GM12878 (cell line): ENCODE measurements around the gene ISM1. TPM values are rescaled to one million over a fixed set of nuclear protein-coding genes. Genes with fewer than 3 reads are reported as not detected.

ENCODE experiments used
- ATAC-seq: fragments of 200-7000 bp; cut with Tn5 transposase; 3 replicates; pipeline ENCODE4 v1.9.1; 2020; ENCODE audit warnings: mild to moderate bottlenecking, moderate library complexity
- BruUV-seq: library from RNA; stranded (reverse); fragments of 400-500 nt; replicated peaks from 2 replicates; lab custom pipeline; 2021; lab: Mats Ljungman, UMichigan
- CTCF ChIA-PET: fragments of 300-600 bp; sonication (Branson Sonifier 250); formaldehyde crosslinking; extraction: SDS; loops from one replicate; lab custom pipeline; 2021; ENCODE audit warnings: inconsistent platforms; lab: Yijun Ruan, JAX
- POLR2A ChIA-PET: fragments of 350-600 bp; formaldehyde crosslinking; extraction: SDS; loops from one replicate; lab custom pipeline; 2021; ENCODE audit warnings: inconsistent platforms; lab: Charles Lee
- RAD21 ChIA-PET: fragments of 300-600 bp; sonication (Branson Sonifier 250); formaldehyde crosslinking; loops from one replicate; lab custom pipeline; 2023; ENCODE audit warnings: antibody characterized with exemption; ENCODE audit not compliant: unreplicated experiment; lab: Charles Lee
- SMC1A ChIA-PET: fragments of 300-600 bp; sonication (Branson Sonifier 250); formaldehyde crosslinking; loops from one replicate; lab custom pipeline; 2023; ENCODE audit not compliant: unreplicated experiment, uncharacterized antibody; lab: Charles Lee
- DNase-seq: peaks from one replicate; pipeline ENCODE4 v3.0.0-alpha.2; 2011; ENCODE audit warnings: low read depth, low spot score
- FAIRE-seq: peaks from 3 replicates; lab custom pipeline; 2011; peaks lifted over from hg19 to GRCh38; lab: Jason Lieb, UNC
- H2AFZ ChIP-seq: 2 replicates; pipeline ENCODE4 v1.6.0; 2011; ENCODE audit warnings: low read depth, low read length, control low read depth; ENCODE audit not compliant: control insufficient read depth
- H3K27ac ChIP-seq: 2 replicates; pipeline ENCODE4 v1.5.1; 2011; ENCODE audit warnings: control low read depth; ENCODE audit not compliant: control insufficient read depth, insufficient read depth
- H3K27me3 ChIP-seq, 2 experiments: replicated peaks in 1 of 2; 2 replicates each; pipeline versions ENCODE4 v1.6.0 to v1.6.1; 2011; ENCODE audit warnings: low read length in 1 of 2; ENCODE audit not compliant: control insufficient read depth in 2 of 2, insufficient read depth in 2 of 2
- H3K36me3 ChIP-seq, 2 experiments: 2 replicates each; pipeline ENCODE4 v1.5.1; 2011; ENCODE audit warnings: low read length in 1 of 2; ENCODE audit not compliant: control insufficient read depth in 2 of 2, insufficient read depth in 2 of 2
- H3K4me1 ChIP-seq: 2 replicates; pipeline ENCODE4 v1.6.1; 2011; ENCODE audit warnings: mild to moderate bottlenecking, low read length, moderate library complexity, mixed read lengths; ENCODE audit not compliant: control insufficient read depth, insufficient read depth
- H3K4me2 ChIP-seq: 2 replicates; pipeline ENCODE4 v1.6.0; 2011; ENCODE audit warnings: control low read depth; ENCODE audit not compliant: control insufficient read depth, insufficient read depth
- H3K4me3 ChIP-seq: fragments of 200-600 bp; sonication (generic); 2 replicates; pipeline ENCODE4 v1.5.1; 2016
- H3K79me2 ChIP-seq: 2 replicates; pipeline ENCODE4 v1.6.0; 2011; ENCODE audit warnings: low read length; ENCODE audit not compliant: control insufficient read depth, insufficient read depth
- H3K9ac ChIP-seq: 2 replicates; pipeline ENCODE4 v1.8.0; 2011; ENCODE audit warnings: low read length, control low read depth, mixed read lengths; ENCODE audit not compliant: control insufficient read depth, insufficient read depth
- H3K9me3 ChIP-seq: replicated peaks from 3 replicates; pipeline ENCODE4 v1.5.1; 2011; ENCODE audit warnings: mild to moderate bottlenecking, low read length; ENCODE audit not compliant: control insufficient read depth, insufficient read depth
- H4K20me1 ChIP-seq: 2 replicates; pipeline ENCODE4 v1.6.0; 2011; ENCODE audit not compliant: control insufficient read depth, insufficient read depth
- BHLHE40 ChIP-seq, 2 experiments: fragments of 450-650 bp in 1 of 2; IDR thresholded peaks; 2 replicates each; pipeline ENCODE4 v1.6.1; 2011 to 2017; ENCODE audit warnings: low read depth in 2 of 2, borderline replicate concordance in 1 of 2, improper control_type of control experiment in 1 of 2, low read length in 1 of 2, mild to moderate bottlenecking in 1 of 2
- CHD1 ChIP-seq: IDR thresholded peaks from 2 replicates; pipeline ENCODE4 v1.6.1; 2012; ENCODE audit warnings: low read depth, low read length, improper control_type of control experiment
- CREB1 ChIP-seq: IDR thresholded peaks from 2 replicates; pipeline ENCODE4 v1.6.1; 2012; ENCODE audit warnings: low read depth, mild to moderate bottlenecking, inconsistent platforms
- NR2F1 ChIP-seq: fragments of 450-650 bp; conservative IDR thresholded peaks from 2 replicates; pipeline ENCODE4 v1.6.1; 2017; ENCODE audit warnings: mild to moderate bottlenecking
- POLR2A ChIP-seq: IDR thresholded peaks from 2 replicates; pipeline ENCODE4 v1.6.1; 2011; ENCODE audit warnings: low read depth, mild to moderate bottlenecking, low read length
- RCOR1 ChIP-seq: conservative IDR thresholded peaks from 2 replicates; pipeline ENCODE4 v1.6.1; 2012; ENCODE audit warnings: low read depth, low read length, improper control_type of control experiment
- SPI1 ChIP-seq: IDR thresholded peaks from 2 replicates; pipeline ENCODE4 v1.6.1; 2011; ENCODE audit warnings: low read depth, mild to moderate bottlenecking, low read length, moderate library complexity, borderline replicate concordance; ENCODE audit not compliant: insufficient read depth
- WGBS: methylation state at CpG from one replicate; pipeline ENCODE4 v1.1.6; 2016; ENCODE audit warnings: low lambda C conversion rate; ENCODE audit not compliant: insufficient replicate concordance, insufficient coverage; ENCODE audit errors: missing lambda C conversion rate; 5-methylcytosine and 5-hydroxymethylcytosine counted together
- in situ Hi-C: fragments of 300-500 bp; cut with MboI; formaldehyde crosslinking; loops from 9 replicates; pipeline ENCODE4 v1.14.3; 2018; ENCODE audit warnings: mixed read lengths
- intact Hi-C: fragments of 100-400 bp; cut with micrococcal nuclease; formaldehyde crosslinking; loops from one replicate; pipeline ENCODE4 v1.14.2; 2022; ENCODE audit not compliant: unreplicated experiment
- polyA plus RNA-seq, 11 experiments: library from polyadenylated mRNA; depleted of rRNA in 4 of 11; unstranded in 6 of 11; stranded (reverse) in 5 of 11; fragments of >200 nt; fragmentation: Nextera tagmentation in 4 of 11; fragmentation: Illumina TruSeq in 1 of 11; extraction: Ambion mirVana in 4 of 11; extraction: Trizol in 1 of 11; gene quantifications; 1 replicate in 1 of 11; 2 replicates in 10 of 11; pipeline versions ENCODE4 v1.2.1 to v1.2.3, GENCODE V29; 2011 to 2016; ENCODE audit warnings: inconsistent platforms in 2 of 11, missing spikeins in 2 of 11, low read depth in 1 of 11
- total RNA-seq, 4 experiments: library from RNA; depleted of rRNA in 3 of 4; stranded (reverse); fragments of >200 nt in 3 of 4; fragmentation: Illumina TruSeq in 1 of 4; extraction: Trizol in 1 of 4; gene quantifications; 2 replicates each; pipeline versions ENCODE4 v1.2.1 to v1.2.3, GENCODE V29; 2013 to 2021
- TF ChIP-seq, protein P1 (sequence below): IDR thresholded peaks from 2 replicates; pipeline ENCODE4 v1.6.1; 2011; ENCODE audit warnings: borderline replicate concordance, low read depth, mild to moderate bottlenecking, moderate library complexity, low read length; ENCODE audit not compliant: insufficient read depth, poor library complexity, severe bottlenecking
- TF ChIP-seq, protein P2 (sequence below): fragments of 450-650 bp; IDR thresholded peaks from 2 replicates; pipeline ENCODE4 v1.6.1; 2017; ENCODE audit warnings: low read depth, mild to moderate bottlenecking, moderate library complexity
- TF ChIP-seq, protein P3 (sequence below): IDR thresholded peaks from 2 replicates; pipeline ENCODE4 v1.6.1; 2011; ENCODE audit warnings: borderline replicate concordance, low read depth, mild to moderate bottlenecking, moderate library complexity, mixed read lengths, low read length; ENCODE audit not compliant: insufficient read depth; ENCODE audit errors: extremely low read length
- TF ChIP-seq, protein P4 (sequence below): IDR thresholded peaks from 2 replicates; pipeline ENCODE4 v1.6.1; 2011; ENCODE audit warnings: mild to moderate bottlenecking, low read depth, low read length, moderate library complexity; ENCODE audit not compliant: insufficient replicate concordance

The ISM1 gene
- total and polyA plus RNA-seq, 10 of the 15 experiments (the other 5 are each of a cell fraction or from before 2014, with no cell fraction given): 0.01 to 0.03 TPM; not detected in 8

DNA sequence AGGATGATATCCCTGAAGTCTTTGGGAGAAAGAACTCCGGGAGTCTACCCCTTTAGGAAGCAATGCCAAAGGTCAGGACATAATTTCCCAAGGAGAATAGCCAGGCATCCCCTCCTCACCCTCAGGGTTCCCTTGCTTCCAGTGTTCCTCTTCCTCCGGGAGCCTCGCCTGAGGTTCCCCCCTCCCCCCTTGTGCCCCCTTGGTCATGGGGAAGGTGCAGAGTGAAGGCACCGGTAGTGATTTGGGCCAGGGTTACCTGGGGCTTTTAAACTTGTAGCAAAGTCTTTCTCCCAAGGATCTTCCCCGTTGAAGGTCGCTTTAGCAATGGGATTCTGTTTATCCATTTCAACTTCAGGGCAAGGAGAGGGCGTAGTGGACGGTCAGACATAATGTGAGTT lies 1.2 kb downstream of the ISM1 start (continued):
- TF ChIP-seq, protein P1, sequence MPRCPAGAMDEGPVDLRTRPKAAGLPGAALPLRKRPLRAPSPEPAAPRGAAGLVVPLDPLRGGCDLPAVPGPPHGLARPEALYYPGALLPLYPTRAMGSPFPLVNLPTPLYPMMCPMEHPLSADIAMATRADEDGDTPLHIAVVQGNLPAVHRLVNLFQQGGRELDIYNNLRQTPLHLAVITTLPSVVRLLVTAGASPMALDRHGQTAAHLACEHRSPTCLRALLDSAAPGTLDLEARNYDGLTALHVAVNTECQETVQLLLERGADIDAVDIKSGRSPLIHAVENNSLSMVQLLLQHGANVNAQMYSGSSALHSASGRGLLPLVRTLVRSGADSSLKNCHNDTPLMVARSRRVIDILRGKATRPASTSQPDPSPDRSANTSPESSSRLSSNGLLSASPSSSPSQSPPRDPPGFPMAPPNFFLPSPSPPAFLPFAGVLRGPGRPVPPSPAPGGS: no peak
- TF ChIP-seq BHLHE40 (IDR thresholded peaks at IDR 0.05; ENCODE audit: borderline replicate concordance in 1 of 2, low read depth in 2 of 2, low read length in 1 of 2): no peak
- TF ChIP-seq, protein P2, sequence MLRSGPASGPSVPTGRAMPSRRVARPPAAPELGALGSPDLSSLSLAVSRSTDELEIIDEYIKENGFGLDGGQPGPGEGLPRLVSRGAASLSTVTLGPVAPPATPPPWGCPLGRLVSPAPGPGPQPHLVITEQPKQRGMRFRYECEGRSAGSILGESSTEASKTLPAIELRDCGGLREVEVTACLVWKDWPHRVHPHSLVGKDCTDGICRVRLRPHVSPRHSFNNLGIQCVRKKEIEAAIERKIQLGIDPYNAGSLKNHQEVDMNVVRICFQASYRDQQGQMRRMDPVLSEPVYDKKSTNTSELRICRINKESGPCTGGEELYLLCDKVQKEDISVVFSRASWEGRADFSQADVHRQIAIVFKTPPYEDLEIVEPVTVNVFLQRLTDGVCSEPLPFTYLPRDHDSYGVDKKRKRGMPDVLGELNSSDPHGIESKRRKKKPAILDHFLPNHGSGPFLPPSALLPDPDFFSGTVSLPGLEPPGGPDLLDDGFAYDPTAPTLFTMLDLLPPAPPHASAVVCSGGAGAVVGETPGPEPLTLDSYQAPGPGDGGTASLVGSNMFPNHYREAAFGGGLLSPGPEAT: no peak
- no peak for TF ChIP-seq CHD1

DNA sequence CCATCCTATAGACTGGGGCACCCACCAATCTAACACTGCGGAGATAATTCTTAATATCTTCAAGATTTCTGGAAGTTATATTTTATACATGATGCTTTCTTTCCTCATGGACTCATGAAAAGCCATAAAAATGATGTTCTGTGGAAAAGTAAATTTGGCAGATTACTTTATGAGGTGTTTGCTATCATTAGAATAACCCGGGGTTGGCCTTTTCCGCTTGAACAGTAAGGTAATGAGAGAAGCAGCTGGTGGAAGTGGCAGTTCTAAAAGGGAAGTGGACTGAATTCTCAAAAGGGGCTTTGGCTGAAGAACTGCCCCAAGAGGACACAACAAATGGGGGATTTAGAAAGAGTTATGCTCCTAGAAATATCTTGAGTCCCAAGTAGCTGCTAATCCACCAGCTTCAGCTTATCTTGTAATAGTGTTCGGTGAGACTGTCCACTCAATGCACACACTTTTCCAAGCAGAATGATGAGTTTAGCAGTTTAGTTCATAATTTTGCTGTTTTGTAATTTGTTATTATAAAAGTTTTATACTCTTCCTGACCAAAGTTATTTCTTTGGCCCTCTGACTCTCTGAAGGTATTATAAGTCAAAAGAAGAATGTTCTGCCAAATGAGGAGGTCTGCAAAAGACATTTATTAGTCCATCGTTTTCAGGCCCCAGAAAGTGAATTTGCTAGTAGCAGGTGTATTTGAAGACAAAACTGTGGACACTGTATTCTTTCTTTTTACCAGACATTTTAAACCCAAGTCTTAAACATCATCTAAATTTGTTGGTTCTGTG lies 2.9 kb downstream of the ISM1 start:
- Histone ChIP-seq H3K4me1 (peaks cover 4% of the 10 kb centered on the region; the same call in 1 of the 2 replicates), H4K20me1 (no peaks in the 10 kb centered on the region), H3K79me2 (no peaks in the 10 kb centered on the region), H3K9ac (no peak overlapping the region), H3K4me2 (no peak overlapping the region), H3K36me3 (no peaks in the 10 kb centered on the region), H3K4me3 (no peak overlapping the region), H3K27me3 (peaks cover 9 to 21% of the 10 kb centered on the region in 2 experiments), H3K27ac (no peak overlapping the region), H3K9me3 (no peaks in the 10 kb centered on the region; the same call in 2 of the 3 replicates), H2AFZ (no peak overlapping the region)
- no peak for FAIRE-seq
- no peak for ATAC-seq
- CTCF ChIA-PET: interaction anchor here (0.5 kb wide), 1 partner anchor 274 kb away, joined by 4 read pairs; no protein-coding TSS in a partner anchor
- RAD21 ChIA-PET: no interaction called here
- POLR2A ChIA-PET: no interaction called here
- BruUV-seq: no TSS peak
- no peak for TF ChIP-seq CREB1
- no peak for TF ChIP-seq POLR2A
- TF ChIP-seq, protein P3, sequence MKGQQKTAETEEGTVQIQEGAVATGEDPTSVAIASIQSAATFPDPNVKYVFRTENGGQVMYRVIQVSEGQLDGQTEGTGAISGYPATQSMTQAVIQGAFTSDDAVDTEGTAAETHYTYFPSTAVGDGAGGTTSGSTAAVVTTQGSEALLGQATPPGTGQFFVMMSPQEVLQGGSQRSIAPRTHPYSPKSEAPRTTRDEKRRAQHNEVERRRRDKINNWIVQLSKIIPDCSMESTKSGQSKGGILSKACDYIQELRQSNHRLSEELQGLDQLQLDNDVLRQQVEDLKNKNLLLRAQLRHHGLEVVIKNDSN: no peak
- TF ChIP-seq SPI1: no peak
- no peak for TF ChIP-seq NR2F1
- TF ChIP-seq RCOR1: no peak
- TF ChIP-seq, protein P4, sequence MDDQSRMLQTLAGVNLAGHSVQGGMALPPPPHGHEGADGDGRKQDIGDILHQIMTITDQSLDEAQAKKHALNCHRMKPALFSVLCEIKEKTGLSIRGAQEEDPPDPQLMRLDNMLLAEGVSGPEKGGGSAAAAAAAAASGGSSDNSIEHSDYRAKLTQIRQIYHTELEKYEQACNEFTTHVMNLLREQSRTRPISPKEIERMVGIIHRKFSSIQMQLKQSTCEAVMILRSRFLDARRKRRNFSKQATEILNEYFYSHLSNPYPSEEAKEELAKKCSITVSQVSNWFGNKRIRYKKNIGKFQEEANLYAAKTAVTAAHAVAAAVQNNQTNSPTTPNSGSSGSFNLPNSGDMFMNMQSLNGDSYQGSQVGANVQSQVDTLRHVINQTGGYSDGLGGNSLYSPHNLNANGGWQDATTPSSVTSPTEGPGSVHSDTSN: no peak
- SMC1A ChIA-PET: no interaction called here
- in situ Hi-C loops (no loop called here), intact Hi-C loops (no loop called here)
- DNase-seq: no peak
- WGBS: 45% methylated on average over 5 of the region's 5 CpGs
